SK-N-SH treated with all-trans-retinoic acid at 6 μM for 48 hours (cell line): ENCODE results near the gene DNAJB5.

Source experiments
- ATAC-seq: fragments of 200-7000 bp; cut with Tn5 transposase; 3 replicates; pipeline ENCODE4 v1.9.1; 2020; ENCODE audit warnings: mild to moderate bottlenecking, moderate library complexity
- ARNTL ChIP-seq: fragments of 450-650 bp; formaldehyde crosslinking; IDR thresholded peaks from 2 replicates; pipeline ENCODE4 v1.5.0; 2020; ENCODE audit warnings: low read depth, mild to moderate bottlenecking, moderate library complexity, borderline replicate concordance
- BACH2 ChIP-seq: fragments of 250-450 bp; sonication (Bioruptor Pico); IDR thresholded peaks from 2 replicates; pipeline ENCODE4 v1.9.0; 2021; ENCODE audit warnings: mild to moderate bottlenecking, borderline replicate concordance
- CSDC2 ChIP-seq: fragments of 250-450 bp; sonication (Bioruptor Pico); IDR thresholded peaks from 2 replicates; pipeline ENCODE4 v1.5.0; 2020; ENCODE audit warnings: mild to moderate bottlenecking, moderate library complexity
- ISL1 ChIP-seq: fragments of 250-450 bp; sonication (Bioruptor Pico); IDR thresholded peaks from 2 replicates; pipeline ENCODE4 v2.1.2; 2022; ENCODE audit warnings: mild to moderate bottlenecking, moderate library complexity
- OSR1 ChIP-seq: fragments of 250-450 bp; sonication (Bioruptor Pico); IDR thresholded peaks from 2 replicates; pipeline ENCODE4 v1.8.0; 2022; ENCODE audit warnings: moderate library complexity, mild to moderate bottlenecking, inconsistent platforms
- PPARA ChIP-seq: fragments of 250-450 bp; sonication (Bioruptor Pico); IDR thresholded peaks from 2 replicates; pipeline ENCODE4 v1.5.0; 2020; ENCODE audit warnings: mild to moderate bottlenecking, borderline replicate concordance
- RARB ChIP-seq: fragments of 250-450 bp; sonication (Bioruptor Pico); IDR thresholded peaks from 2 replicates; pipeline ENCODE4 v1.8.0; 2021; ENCODE audit warnings: mild to moderate bottlenecking, moderate library complexity
- SNAI2 ChIP-seq: fragments of 250-450 bp; sonication (Bioruptor Pico); IDR thresholded peaks from 2 replicates; pipeline ENCODE4 v1.5.0; 2020; ENCODE audit warnings: mild to moderate bottlenecking, moderate library complexity
- TCF4 ChIP-seq: fragments of 250-450 bp; sonication (Bioruptor Pico); IDR thresholded peaks from 2 replicates; pipeline ENCODE4 v1.8.0; 2021; ENCODE audit warnings: mild to moderate bottlenecking, moderate library complexity, borderline replicate concordance
- TOX ChIP-seq: fragments of 250-450 bp; sonication (Bioruptor Pico); IDR thresholded peaks from 2 replicates; pipeline ENCODE4 v1.8.0; 2021; ENCODE audit warnings: mild to moderate bottlenecking, moderate library complexity, borderline replicate concordance
- ZC3H10 ChIP-seq: fragments of 250-450 bp; sonication (Bioruptor Pico); IDR thresholded peaks from 2 replicates; pipeline ENCODE4 v1.5.1; 2021; ENCODE audit warnings: mild to moderate bottlenecking, moderate library complexity
- ZFP30 ChIP-seq: fragments of 450-650 bp; formaldehyde crosslinking; IDR thresholded peaks from 2 replicates; pipeline ENCODE4 v1.5.0; 2022; ENCODE audit warnings: mild to moderate bottlenecking, moderate library complexity
- ZNF70 ChIP-seq: fragments of 450-650 bp; formaldehyde crosslinking; IDR thresholded peaks from 2 replicates; pipeline ENCODE4 v1.5.0; 2020; ENCODE audit warnings: mild to moderate bottlenecking, moderate library complexity
- TF ChIP-seq, protein P1 (sequence below): fragments of 250-450 bp; sonication (Bioruptor Pico); IDR thresholded peaks from 2 replicates; pipeline ENCODE4 v1.5.0; 2020; ENCODE audit warnings: mild to moderate bottlenecking, moderate library complexity
- TF ChIP-seq, protein P2 (sequence below): fragments of 250-450 bp; sonication (Bioruptor Pico); IDR thresholded peaks from 2 replicates; pipeline ENCODE4 v1.8.0; 2020; ENCODE audit warnings: mild to moderate bottlenecking, moderate library complexity, borderline replicate concordance
- TF ChIP-seq, protein P3 (sequence below): fragments of 250-450 bp; sonication (Bioruptor Pico); IDR thresholded peaks from 2 replicates; pipeline ENCODE4 v1.8.0; 2021; ENCODE audit warnings: low read depth, mild to moderate bottlenecking, moderate library complexity, borderline replicate concordance

The DNAJB5 gene

DNA sequence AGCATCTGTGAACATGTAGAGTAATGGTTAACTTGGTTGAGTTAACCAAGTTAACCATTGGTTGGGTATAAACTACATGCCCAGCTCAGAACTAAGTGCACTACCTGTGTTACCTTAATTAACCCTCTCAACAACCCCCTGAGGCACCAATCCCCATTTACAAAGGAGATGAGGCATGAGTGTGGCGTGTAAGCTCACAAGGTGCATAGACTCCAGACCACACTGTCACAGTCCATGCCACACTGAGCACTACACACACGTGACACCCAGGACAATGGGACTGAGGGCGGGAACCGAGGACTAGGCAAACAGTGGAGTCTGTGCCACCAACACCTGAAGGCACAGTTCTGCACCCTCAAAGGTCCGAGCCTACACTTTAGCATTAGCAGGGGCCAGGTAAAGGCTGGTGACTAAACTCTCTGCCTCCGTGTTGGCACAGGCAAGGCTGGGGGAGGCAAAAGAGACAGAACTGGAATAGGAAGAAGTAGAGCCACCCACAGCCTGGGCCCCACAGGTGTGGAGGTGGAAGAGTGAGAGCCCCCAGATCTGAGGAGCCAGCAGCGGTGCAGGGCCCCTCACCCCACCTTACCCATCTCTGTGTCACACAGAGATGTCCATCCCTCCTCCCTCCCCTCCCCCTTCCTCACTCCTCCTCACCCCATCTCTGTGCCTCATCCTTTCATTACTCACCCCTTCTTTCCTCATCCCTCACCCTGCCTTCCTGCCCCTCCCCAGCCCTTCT is 2.2 kb upstream of the DNAJB5 start:
- TF ChIP-seq CSDC2 (CRISPR knock-in tag) (no peak), RARB (CRISPR knock-in tag) (no peak), TOX (no peak), ISL1 (CRISPR knock-in tag) (no peak), ZC3H10 (no peak), PPARA (CRISPR knock-in tag) (no peak), ZFP30 (CRISPR knock-in tag) (no peak), OSR1 (CRISPR knock-in tag) (no peak), ARNTL (CRISPR knock-in tag) (no peak), ZNF70 (CRISPR knock-in tag) (no peak), BACH2 (CRISPR knock-in tag) (no peak), SNAI2 (CRISPR knock-in tag) (no peak)
- TF ChIP-seq, protein P1, sequence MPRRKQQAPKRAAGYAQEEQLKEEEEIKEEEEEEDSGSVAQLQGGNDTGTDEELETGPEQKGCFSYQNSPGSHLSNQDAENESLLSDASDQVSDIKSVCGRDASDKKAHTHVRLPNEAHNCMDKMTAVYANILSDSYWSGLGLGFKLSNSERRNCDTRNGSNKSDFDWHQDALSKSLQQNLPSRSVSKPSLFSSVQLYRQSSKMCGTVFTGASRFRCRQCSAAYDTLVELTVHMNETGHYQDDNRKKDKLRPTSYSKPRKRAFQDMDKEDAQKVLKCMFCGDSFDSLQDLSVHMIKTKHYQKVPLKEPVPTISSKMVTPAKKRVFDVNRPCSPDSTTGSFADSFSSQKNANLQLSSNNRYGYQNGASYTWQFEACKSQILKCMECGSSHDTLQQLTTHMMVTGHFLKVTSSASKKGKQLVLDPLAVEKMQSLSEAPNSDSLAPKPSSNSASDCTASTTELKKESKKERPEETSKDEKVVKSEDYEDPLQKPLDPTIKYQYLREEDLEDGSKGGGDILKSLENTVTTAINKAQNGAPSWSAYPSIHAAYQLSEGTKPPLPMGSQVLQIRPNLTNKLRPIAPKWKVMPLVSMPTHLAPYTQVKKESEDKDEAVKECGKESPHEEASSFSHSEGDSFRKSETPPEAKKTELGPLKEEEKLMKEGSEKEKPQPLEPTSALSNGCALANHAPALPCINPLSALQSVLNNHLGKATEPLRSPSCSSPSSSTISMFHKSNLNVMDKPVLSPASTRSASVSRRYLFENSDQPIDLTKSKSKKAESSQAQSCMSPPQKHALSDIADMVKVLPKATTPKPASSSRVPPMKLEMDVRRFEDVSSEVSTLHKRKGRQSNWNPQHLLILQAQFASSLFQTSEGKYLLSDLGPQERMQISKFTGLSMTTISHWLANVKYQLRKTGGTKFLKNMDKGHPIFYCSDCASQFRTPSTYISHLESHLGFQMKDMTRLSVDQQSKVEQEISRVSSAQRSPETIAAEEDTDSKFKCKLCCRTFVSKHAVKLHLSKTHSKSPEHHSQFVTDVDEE (CRISPR knock-in tag), result no peak
- TF ChIP-seq, protein P2, sequence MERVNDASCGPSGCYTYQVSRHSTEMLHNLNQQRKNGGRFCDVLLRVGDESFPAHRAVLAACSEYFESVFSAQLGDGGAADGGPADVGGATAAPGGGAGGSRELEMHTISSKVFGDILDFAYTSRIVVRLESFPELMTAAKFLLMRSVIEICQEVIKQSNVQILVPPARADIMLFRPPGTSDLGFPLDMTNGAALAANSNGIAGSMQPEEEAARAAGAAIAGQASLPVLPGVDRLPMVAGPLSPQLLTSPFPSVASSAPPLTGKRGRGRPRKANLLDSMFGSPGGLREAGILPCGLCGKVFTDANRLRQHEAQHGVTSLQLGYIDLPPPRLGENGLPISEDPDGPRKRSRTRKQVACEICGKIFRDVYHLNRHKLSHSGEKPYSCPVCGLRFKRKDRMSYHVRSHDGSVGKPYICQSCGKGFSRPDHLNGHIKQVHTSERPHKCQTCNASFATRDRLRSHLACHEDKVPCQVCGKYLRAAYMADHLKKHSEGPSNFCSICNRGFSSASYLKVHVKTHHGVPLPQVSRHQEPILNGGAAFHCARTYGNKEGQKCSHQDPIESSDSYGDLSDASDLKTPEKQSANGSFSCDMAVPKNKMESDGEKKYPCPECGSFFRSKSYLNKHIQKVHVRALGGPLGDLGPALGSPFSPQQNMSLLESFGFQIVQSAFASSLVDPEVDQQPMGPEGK, result no peak
- TF ChIP-seq, protein P3, sequence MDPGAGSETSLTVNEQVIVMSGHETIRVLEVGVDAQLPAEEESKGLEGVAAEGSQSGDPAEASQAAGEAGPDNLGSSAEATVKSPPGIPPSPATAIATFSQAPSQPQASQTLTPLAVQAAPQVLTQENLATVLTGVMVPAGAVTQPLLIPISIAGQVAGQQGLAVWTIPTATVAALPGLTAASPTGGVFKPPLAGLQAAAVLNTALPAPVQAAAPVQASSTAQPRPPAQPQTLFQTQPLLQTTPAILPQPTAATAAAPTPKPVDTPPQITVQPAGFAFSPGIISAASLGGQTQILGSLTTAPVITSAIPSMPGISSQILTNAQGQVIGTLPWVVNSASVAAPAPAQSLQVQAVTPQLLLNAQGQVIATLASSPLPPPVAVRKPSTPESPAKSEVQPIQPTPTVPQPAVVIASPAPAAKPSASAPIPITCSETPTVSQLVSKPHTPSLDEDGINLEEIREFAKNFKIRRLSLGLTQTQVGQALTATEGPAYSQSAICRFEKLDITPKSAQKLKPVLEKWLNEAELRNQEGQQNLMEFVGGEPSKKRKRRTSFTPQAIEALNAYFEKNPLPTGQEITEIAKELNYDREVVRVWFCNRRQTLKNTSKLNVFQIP (CRISPR knock-in tag), result no peak
- TF ChIP-seq, all 23 proteins: peak for 0
- ATAC-seq, result no peak

DNA sequence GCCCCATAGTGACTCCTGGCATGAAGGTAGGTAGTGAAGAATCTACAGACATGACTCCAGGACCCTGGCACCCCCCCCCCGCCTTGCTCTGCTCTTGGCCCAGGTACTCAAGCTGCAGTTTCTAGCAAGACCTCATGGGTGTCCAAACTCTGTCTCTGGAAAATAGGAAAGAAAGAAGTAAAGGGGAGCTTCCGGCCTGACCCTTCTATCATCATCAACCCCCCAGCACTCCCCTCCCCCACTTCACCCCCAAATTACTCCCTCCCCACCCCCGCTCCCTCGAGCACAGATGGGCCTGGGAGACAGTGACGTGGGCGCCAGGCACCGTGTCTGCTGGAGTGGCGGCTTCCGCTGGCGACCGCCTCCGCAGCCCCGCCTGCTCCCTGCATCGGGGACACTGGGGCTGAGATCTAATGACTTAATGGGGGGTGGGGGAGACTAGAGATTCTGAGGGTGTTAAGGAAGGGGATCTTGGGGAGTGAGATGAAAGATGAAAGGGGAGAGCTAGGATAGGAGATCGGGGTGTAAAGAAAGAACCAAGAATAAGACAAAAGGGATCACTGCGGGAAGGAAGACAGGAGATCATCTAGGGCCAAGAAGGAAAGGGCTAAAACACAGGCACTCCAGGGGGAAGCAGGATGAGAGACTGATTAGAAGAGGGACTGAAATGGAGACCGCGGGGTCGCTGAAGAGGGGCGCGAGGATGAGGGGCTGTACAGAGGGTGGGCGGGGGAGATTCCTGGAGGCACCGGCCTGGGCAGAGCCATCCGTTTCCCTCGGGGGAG is 1.1 kb upstream of the DNAJB5 start:
- no peak for ATAC-seq

More for the DNA sequence above, 1.1 kb upstream of the DNAJB5 start:
- TF ChIP-seq TOX, result no peak
- no peak for TF ChIP-seq CSDC2 (CRISPR knock-in tag)
- TF ChIP-seq TCF4 (CRISPR knock-in tag), result no peak
- no peak for TF ChIP-seq RARB (CRISPR knock-in tag)
- TF ChIP-seq, protein P1 (CRISPR knock-in tag), result no peak
- no peak for TF ChIP-seq ISL1 (CRISPR knock-in tag)
